ENCODE measurements around the gene ACER2.

The ACER2 gene

DNA sequence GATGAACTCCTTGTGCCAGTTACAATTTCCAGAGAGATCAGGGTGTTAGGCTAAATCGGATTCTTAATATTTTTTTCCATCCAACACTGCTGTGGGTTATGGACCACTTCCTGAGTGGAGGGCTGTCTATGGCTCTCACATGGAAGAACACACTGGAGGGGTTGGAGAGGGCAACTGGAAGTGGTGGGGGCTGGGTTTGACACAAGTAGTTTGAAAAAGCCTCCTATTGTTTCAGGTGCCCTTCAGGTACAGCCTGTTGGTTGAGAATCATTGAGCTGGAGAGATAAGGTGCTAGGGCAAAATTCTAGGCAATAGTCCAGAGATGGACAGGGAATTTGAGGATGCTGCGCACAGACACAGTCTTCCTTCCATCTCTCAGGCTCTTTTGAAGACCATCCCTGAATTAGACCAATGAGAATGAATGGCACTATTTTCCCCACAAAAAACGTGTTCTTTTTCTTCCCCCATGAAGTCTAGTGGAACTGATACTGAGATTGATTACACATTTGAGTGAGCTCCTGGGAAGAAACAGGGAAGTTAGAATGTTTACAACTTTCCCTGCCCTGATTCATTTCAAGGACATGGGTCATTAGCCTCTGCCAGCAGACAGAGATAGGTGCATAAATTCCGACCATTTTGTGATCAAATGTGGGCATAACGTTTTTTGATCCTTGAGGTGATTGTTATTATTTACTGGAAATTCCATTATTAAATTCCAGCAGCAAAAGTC, 87.7 kb downstream of the ACER2 start:
- H3K4me3 ChIP-seq (ENCODE audit: low read depth, low read length): no peak overlapping the region

DNA sequence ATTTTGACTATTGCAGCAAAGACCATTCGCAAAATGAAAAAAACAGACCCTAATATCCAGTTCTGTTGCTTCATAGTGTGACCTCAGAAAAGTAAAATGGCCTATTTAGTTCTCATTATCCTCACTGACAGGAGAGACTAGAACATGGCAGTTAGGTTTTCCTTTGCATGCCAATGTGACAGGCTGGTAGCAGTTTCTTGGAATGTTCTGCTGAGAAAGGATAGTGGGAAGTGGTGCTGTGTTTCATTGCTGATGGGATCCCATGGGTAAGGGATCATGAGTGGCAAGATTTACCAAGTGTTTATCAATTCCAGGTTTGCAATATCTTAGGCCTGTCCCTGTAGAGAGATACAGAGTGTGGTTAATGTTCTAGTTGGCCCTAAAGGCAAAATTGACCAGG, 88.5 kb downstream of the ACER2 start:
- DNase-seq (ENCODE audit: low read depth): no peak
- H3K4me3 ChIP-seq (ENCODE audit: low read depth, low read length): no peak overlapping the region
- TF ChIP-seq, protein P1, sequence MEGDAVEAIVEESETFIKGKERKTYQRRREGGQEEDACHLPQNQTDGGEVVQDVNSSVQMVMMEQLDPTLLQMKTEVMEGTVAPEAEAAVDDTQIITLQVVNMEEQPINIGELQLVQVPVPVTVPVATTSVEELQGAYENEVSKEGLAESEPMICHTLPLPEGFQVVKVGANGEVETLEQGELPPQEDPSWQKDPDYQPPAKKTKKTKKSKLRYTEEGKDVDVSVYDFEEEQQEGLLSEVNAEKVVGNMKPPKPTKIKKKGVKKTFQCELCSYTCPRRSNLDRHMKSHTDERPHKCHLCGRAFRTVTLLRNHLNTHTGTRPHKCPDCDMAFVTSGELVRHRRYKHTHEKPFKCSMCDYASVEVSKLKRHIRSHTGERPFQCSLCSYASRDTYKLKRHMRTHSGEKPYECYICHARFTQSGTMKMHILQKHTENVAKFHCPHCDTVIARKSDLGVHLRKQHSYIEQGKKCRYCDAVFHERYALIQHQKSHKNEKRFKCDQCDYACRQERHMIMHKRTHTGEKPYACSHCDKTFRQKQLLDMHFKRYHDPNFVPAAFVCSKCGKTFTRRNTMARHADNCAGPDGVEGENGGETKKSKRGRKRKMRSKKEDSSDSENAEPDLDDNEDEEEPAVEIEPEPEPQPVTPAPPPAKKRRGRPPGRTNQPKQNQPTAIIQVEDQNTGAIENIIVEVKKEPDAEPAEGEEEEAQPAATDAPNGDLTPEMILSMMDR (IDR thresholded peaks at IDR 0.05; ENCODE audit: control insufficient read depth, extremely low read depth, insufficient read depth): no peak

More for the DNA sequence above, 87.7 kb downstream of the ACER2 start:
- TF ChIP-seq, protein P1 (IDR thresholded peaks at IDR 0.05; ENCODE audit: control insufficient read depth, extremely low read depth, insufficient read depth): no peak
- no peak for DNase-seq (ENCODE audit: low read depth)

DNA sequence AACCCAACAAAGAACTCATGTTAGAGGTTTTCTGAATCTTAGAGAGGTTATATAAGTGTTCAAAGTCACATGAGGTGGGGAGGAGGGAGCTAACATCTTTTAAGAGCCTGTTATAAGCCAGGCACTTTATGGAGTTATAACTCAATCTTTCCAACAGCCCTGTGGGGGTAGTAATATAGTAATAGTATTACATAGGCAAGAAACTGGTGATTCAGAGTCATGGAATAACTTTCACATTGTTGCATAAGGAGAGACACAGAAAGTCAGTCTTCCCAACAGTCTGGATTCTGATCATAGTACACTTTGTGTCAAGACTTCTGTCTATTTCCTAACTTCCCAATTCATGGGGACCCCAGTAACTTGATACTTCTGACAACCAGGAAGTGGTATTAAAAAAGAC, 89.2 kb downstream of the ACER2 start:
- H3K4me3 ChIP-seq (ENCODE audit: low read depth, low read length): no peak overlapping the region
- no peak for DNase-seq (ENCODE audit: low read depth)
- TF ChIP-seq, protein P1 (IDR thresholded peaks at IDR 0.05; ENCODE audit: control insufficient read depth, extremely low read depth, insufficient read depth): no peak
